ENCODE measurements around the gene KIF17.

The KIF17 gene

DNA sequence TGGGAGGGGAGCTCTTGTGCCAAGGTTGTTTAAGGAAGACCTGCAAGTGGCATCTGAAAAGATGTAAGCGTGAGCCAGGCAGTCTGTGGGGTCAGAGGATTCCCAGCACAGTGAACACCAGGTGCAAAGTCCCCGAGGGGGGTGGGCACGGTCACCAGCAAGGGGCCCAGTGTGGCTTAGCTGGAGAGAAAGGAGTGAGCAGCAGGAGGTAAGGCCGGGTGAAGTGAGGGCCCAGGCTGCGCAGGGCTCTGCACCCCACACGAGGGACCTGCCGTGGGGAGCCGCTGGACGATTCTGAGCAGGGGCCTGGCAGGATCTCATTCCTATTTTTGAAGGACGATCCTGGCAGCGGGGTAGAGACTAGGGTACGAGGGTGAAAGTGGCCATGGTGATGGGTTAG lies 60.8 kb downstream of the KIF17 start:
- DNase-seq, result no peak

DNA sequence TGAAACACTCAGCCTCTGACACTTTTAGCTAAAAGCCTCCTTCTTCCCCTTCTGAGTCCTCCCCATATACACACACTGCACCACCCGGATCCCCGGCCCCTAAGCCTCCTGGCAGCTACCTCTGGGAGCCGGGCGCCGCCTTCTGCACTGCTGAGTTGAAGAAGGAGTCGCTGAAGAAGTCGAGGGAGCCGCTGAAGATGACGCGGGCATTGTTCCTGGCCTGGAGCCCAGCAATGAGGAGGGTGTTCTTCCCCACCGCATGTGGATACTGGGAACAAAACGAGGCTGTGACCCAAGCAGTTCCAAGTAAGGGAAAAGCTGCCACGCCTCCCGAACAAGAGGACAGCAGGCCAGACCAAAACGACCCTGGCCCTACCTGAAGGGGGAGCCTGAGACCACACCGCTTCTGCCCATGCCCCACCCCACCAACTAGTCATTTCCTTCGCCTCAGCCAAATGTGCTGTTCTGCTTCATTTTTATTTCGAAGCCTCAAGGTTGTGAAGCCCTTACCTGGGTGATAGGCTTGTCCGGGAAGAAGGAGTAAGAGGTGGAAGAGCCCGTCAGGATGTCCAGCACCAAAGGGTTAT lies 63.6 kb downstream of the KIF17 start:
- DNase-seq, result no peak

DNA sequence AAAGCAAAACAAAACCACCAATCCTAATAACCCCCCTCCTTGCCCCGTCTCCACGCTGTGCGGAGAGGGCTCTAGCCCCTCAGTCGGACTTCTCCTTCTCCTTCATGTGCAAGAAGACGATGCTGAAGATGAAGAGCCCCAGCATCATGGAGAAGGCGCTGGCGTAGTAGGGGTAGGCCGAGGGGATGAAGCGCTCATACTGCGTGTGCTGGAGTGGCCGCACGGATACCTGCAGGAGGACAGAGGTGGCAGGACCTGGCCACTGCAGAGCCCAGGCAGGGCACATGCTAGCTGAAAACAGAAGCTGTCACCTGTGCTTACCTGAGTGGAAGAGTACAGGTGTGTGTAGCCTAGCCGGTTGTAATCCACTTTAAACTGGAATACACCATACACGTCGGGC lies 65.5 kb downstream of the KIF17 start:
- DNase-seq, result no peak

DNA sequence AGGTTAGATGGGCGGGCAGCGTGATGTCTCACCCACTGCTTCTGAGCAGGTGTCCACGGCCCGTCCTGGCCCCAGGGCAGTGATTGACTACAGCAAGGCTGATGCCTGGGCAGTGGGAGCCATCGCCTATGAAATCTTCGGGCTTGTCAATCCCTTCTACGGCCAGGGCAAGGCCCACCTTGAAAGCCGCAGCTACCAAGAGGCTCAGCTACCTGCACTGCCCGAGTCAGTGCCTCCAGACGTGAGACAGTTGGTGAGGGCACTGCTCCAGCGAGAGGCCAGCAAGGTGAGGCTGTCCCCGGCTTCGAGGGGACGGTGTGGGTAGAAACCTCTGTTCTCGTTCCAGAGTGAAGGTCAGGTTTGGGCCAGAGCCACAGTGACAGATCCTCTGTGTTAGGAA lies 68.9 kb downstream of the KIF17 start:
- no peak for DNase-seq

DNA sequence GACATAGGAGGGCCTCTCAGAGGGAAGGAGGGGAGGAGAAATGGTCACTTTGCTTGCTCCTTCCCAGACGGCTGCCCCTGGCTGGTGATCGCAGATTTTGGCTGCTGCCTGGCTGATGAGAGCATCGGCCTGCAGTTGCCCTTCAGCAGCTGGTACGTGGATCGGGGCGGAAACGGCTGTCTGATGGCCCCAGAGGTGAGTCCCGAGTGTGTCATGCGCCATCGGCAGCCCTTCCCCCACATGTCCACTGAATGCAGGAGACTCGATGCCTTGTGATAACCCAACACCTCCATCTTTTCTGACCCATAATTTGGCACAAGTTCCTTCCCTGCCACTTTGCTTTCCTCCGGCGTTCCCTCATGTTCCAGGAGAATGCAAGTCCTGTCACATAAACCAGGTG lies 69.4 kb downstream of the KIF17 start:
- no peak for DNase-seq

DNA sequence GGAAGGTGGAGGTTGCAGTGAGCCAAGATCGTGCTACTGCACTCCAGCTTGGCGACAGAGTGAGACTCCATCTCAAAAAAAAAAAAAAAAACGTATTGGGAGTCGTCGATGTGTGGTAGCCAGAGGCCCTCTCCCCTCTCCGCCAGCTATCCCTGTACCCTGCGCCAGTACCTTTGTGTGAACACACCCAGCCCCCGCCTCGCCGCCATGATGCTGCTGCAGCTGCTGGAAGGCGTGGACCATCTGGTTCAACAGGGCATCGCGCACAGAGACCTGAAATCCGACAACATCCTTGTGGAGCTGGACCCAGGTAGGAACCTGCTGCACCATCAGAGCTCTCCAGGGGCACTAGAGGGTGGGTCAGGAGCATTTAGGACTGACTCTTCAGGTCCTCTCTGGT lies 72.4 kb downstream of the KIF17 start:
- no peak for DNase-seq

DNA sequence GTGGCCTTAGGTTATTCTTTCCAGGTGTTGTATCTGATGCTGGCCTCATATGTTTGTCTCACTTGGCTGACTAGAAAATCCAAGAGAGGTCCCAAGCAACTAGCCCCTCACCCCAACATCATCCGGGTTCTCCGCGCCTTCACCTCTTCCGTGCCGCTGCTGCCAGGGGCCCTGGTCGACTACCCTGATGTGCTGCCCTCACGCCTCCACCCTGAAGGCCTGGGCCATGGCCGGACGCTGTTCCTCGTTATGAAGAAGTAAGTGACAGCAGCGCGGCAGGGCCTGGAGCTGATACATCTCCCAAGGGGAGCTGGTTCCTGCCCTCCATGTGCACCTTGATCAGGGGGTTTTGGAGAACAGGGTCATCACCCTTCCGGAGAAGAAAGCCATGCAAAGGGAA lies 73.4 kb downstream of the KIF17 start:
- no peak for DNase-seq

DNA sequence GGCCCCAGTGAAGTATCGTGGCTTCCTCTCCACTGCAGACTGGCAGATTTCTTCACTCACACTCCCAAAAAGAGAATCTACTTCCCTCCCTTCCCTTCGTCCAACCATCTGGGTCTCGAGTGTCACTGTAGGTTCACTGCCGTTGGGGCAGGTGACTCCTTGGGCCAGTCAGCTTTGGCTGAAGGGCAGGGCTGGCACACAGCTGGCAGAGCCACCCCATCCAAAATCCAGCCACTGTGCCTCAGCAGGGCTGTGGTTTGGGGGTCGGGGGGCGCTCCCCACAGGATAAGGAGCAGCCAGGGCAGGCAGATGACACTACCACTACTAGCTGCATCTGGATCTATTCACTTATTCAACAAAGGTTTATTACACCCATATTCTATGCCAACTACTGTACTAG lies 74.7 kb downstream of the KIF17 start:
- DNase-seq, result no peak

DNA sequence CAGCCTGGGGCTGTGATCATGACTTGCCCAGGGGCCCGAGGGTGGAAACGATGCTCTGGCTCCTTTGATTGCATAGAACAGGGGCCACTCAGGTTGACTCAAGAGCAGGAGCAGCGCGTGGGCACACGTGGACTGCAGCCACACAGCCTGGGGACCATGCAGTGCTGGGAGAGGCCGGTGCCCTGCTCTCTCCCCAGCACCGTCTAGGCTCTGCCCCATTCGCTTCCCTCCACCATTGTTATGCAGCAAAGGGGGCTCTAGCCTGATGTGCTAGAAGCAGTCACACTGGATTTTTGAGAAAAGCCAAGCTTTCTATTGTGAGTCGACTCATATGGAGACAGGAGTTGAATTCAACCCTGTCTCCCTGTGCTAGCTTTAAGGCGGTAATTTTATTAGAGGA lies 75.8 kb downstream of the KIF17 start:
- DNase-seq, result no peak

DNA sequence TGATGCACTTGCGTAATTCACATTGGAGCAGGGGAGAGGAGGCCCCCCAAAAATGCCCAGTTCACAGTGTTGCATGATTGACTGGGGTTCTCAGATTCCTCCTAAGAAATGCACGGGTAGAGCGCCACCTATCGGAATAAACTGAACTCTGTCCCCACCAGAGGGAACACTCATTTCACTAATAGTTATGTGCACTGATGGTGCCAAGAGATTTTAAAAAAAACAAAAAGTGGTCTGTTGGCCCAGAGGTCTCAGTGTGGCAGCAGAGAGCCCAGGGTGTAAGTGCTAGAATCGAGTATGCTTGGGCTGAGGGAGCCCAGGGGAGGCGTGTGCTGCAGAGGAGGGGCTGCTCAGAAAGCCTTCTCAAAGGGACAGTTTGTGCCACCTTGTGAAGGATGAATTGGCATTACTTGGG lies 77.6 kb downstream of the KIF17 start:
- DNase-seq, result peak; percentile 60

DNA sequence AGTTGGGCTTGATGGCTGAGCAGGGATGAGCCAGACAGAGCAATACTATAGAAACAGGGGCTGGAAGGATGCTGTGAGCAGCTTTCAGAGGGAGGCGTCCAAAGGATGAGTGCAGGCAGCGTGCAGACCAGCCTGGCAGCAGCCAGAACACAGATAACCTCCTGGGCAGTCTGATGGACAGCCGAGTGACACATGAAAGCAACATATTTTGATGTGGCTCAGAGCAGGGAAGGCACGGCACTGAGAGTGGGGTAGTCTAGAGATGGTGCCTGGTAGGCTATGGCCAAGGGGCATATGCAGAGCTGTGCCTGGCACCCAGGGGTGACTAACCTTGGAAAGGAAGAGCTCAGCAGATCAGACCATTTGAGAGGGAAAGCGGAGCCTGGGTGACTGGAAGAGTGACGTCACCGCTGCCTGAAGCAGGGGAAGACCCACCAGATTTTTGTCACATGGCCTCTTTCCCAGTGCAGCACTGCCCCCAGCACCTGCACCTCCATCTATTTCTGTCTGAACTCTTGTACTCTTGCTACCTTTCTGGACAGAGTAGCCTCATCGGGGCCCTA lies 80.9 kb downstream of the KIF17 start:
- no peak for DNase-seq

DNA sequence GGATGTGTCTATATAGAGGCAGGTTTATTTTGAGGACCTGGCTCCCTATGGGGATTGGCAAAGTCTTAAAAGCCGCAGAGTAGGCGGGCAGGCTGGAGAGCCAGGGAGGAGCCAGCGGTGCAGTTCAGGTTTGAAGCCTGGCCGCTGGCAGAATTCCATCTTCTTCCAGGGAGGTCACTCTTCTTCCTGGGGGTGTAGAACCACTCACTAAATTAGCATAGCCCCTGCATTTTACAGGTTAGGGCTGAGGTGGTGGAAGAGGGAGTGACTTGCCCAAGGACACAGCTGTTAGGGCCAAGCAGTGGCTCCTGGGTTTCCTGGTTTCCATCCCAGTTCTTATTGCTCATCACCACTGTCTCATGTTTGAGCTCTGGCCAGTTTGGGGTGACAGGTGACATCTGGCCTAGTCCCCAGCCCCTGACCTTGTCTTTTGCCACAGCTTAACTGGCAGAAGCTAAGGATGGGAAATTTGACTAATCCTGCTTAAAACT lies 83.2 kb downstream of the KIF17 start:
- DNase-seq, result no peak

DNA sequence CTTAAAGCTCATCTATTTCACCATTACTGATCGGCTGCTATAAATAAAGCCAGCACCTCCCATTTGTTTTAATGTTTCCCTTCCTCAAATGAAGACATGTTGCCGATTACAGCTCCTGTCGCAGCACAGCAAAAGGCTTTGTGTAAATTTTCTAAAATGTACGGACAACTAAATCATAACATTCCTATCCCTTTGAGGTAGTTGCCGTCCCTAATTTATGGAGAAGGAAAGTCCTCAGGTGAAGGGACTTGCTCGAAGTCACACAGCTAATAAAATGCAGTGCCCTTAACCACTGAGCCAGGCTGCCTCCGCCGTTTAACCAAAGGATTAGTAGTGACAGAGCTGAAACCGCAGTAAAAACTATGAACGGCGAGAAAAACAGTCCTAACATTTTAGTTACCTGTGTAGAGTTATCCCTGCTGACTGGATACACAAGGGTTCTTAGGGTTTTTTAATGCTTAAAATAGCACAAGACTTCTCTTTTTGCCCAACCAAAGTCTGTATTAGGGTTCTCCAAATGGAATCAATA lies 83.7 kb downstream of the KIF17 start:
- peak; percentile 21 for DNase-seq

DNA sequence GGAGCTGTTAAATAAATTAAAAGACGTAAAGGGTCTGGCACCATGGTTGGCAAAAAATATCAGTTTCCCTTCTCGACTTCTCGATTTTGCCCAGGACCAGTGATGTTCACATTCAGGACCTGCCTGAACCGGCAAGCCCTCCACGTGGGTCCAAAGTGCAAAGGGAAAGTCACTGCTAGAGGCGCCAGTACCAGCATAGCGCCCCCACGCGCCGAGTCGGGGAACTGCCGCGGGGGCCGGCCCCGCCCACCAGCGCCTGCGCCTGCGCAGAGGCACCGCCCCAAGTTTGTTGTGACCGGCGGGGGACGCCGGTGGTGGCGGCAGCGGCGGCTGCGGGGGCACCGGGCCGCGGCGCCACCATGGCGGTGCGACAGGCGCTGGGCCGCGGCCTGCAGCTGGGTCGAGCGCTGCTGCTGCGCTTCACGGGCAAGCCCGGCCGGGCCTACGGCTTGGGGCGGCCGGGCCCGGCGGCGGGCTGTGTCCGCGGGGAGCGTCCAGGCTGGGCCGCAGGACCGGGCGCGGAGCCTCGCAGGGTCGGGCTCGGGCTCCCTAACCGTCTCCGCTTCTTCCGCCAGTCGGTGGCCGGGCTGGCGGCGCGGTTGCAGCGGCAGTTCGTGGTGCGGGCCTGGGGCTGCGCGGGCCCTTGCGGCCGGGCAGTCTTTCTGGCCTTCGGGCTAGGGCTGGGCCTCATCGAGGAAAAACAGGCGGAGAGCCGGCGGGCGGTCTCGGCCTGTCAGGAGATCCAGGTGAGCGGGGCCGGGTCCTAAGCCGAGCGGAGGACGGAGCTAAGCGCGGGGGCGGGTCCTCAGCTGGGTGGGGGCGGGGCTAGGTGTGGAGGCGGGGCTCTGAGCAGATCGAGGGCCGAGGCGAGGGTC lies 84.4 kb downstream of the KIF17 start, which contains the start of gene PINK1:
PINK1 (plus strand) TSS at position 269 of the 875 bp plus-strand sequence; CDS start at position 360, 91 bp downstream.
- peak; percentile 87 for DNase-seq

DNA sequence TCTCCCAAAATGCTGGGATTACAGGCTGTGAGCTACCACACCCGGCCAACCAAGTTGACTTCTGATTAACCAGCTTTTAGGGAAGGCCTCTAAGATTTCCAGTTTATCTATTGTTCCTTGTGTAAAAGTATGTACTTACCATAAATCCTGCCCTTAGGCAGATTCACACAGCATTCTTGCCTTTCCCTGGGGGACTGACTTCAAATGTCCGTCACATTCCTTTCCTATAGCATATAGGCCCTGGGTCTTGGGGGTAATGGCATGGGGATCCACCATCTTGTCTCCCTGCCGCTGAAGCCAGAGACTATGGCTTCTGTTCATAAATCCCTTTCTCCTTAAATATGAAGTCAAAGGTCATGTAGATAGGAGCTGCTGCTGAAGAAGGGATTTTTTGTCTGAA lies 85.4 kb downstream of the KIF17 start:
- no peak for DNase-seq

DNA sequence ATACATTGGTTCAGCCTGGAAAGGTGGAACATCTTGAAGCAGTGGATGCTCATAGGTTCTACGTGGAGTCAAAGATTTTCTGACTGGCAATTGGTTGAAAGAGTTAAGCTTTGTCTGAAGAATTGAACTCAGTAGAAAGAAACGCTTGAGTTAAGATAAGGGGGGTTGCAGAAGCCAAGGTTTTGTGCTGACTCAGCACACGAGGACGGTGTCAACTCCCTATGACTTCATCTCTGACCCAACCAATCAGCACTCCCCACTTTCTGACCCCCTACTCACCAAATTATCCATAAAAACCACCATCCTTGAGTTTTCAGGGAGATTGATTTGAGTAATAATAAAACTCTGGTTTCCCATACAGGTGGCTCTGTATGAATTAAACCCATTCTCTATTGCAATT lies 87.1 kb downstream of the KIF17 start:
- DNase-seq, result no peak

DNA sequence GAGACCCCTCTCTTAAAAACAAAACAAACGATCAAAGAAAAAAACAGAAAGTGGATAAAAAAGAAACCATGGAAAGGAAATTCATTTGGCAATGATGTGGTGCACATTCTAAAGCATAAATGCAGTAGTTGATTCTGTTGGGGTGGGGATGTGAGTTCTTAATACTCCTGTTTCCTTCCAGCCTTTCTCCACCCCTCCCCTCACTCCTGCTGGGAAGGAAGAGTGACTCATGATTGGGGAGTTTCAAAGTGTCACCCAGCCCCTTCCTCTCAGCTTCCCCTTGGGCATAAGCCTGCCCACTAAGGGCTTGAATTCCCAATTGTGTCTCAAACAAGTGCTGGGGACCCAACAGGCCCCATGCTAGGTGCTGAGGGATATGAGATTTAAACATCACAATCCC lies 91.3 kb downstream of the KIF17 start:
- no peak for DNase-seq

DNA sequence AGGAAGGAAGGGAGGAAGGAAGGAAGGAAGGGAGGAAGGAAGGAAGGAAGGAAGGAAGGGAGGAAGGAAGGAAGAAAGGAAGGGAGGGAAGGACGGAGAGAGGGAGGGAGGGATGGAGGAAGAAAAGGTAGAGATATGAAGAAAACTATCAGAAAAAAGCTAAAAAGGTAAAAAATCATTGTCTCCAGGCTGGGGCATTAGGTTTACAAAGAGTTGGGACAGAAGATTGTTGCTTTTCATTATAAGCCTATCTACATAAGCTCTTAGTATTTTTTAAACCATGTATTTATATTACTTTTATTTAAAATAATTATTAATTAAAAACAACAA lies 91.7 kb downstream of the KIF17 start:
- DNase-seq, result no peak

DNA sequence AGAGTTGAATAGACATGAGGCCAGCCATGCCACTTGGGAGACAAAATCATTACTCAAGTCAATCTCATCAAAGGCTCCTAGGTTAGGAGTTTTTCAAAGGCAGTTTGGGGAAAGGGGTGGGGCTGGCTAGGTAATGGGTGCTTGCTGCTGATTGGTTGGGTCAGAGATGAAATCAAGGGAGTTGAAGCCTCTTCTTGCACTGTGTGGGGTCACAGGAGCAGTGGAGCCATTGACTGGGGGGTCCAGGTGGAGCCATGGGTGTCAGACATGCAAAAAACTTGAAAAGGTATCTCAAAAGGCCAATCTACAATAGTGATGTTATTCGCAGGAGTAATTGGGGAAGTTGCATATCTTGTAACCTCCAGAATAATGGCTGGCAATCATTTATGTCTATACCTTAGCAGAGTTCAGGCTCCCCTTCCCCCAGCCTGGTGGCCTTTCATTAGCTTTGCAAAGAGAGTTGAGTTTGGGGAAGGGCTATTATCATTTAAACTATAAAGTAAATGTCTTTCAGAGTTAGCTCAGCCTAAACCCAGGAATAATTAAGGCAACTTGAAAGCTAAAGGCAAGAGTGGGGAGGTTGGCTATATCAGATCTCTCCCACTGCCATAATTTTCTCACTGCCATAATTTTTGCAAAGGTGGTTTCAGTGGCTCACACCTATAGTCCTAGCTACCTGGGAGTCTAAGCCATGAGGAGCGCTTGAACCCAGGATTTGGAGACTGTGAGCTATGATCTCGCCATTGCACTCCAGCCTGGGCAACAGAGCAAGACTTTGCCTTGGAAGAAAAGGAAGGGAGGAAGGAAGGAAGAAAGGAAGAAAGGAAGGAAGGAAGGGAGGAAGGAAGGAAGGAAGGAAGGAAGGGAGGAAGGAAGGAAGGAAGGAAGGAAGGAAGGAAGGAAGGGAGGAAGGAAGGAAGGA lies 92.4 kb downstream of the KIF17 start:
- DNase-seq, result no peak

DNA sequence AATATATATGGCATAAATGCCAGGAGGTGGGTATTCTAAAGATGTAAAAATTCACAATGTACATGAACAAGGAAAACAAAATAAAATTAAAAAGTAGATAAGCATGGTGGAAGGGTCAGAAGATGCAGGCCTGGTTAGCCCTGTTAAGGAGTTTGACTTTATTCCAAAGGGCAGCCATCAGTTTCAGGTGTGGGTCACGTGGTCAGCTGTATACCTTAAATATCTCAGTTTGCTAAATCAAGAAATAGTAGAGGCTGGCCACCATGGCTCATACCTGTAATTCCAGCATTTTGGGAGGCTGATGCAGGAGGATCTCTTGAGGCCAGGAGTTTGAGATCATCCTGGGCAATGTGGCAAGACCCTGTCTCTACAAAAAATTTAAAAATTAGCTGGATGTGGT lies 93.1 kb downstream of the KIF17 start:
- no peak for DNase-seq

DNA sequence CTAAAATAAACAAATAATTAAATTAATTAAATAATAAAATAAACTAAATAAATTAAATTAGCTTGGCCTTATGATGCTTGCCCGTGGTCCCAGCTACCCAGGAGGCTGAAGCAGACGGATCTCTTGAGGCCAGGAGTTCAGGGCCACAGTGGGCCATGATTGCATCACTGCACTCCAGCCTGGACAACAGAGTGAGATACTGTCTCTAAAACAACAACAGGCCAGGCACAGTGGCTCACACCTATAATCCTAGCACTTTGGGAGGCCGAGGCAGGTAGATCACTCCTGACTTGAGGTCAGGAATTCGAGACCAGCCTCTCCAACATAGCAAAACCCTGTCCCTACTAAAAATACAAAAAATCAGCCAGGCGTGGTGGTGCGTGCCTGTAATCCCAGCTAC lies 96.8 kb downstream of the KIF17 start:
- no peak for DNase-seq

DNA sequence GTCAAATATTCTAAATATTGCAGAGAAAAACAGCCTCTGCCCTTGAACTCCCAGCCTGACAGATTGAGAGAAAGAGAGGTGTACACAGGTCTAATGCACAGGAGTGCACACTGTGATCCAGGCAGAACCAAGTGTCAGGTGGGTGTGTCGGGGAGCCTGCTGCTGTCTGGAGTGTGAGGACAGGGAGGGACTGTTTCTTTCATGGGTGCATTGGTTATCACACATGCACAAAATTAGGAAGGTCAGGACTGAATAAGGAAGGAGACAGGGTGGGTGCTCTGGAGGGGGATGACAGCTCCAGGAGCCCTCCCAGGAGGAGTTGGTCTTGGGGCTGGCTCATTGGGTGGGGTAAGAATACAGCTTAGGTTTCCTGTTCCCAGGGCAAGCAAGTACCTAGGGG lies 97.8 kb downstream of the KIF17 start:
- DNase-seq, result no peak

DNA sequence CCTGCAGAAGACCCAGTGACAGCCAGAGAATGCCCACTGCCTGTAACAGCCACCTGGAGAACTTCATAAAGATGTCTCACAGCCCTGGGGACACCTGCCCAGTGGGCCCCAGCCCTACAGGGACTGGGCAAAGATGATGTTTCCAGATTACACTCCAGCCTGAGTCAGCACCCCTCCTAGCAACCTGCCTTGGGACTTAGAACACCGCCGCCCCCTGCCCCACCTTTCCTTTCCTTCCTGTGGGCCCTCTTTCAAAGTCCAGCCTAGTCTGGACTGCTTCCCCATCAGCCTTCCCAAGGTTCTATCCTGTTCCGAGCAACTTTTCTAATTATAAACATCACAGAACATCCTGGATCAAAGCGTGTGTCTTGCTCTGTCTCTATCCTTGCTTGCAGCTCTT lies 99.3 kb downstream of the KIF17 start:
- DNase-seq, result no peak

Measured in activated naive CD4-positive, alpha-beta T cell treated with Interleukin-2 at 50 U/mL for 16 hours (primary cell).